H1 (cell line): Measurements from ENCODE around the gene ZC3HAV1. TPM values are rescaled to one million over a fixed set of nuclear protein-coding genes. Genes with fewer than 3 reads are reported as not detected.
"Not testable (repeated sequence)": the region's sequence is repeated elsewhere in the genome, so short reads cannot be mapped to it uniquely, and the experiment has no call there.

Source experiments
- CTCF ChIA-PET: fragments of 300-600 bp; sonication (Branson Sonifier 250); formaldehyde crosslinking; loops from one replicate; lab custom pipeline; 2021; ENCODE audit not compliant: partially characterized antibody; lab: Charles Lee
- POLR2A ChIA-PET: fragments of 300-600 bp; sonication (Branson Sonifier 250); formaldehyde crosslinking; loops from one replicate; lab custom pipeline; 2021; ENCODE audit warnings: inconsistent platforms; ENCODE audit not compliant: partially characterized antibody; lab: Charles Lee
- DNase-seq, 2 experiments: peaks; one replicate each; pipeline versions ENCODE4 v3.0.0 to v3.0.0-alpha.2; 2010 to 2022; ENCODE audit warnings: low spot score in 2 of 2, low read depth in 1 of 2, mixed read lengths in 1 of 2
- FAIRE-seq: peaks from 2 replicates; lab custom pipeline; 2011; peaks lifted over from hg19 to GRCh38; lab: Jason Lieb, UNC
- H2AFZ ChIP-seq: 2 replicates; pipeline ENCODE4 v1.8.1; 2012; ENCODE audit warnings: low read length, inconsistent platforms
- H2AK5ac ChIP-seq: 2 replicates; pipeline ENCODE4 v1.6.1; 2013; ENCODE audit warnings: low read depth, low read length
- H2BK120ac ChIP-seq: replicated peaks from 2 replicates; pipeline ENCODE3; 2013; ENCODE audit warnings: low read depth, low read length, inconsistent platforms
- H2BK12ac ChIP-seq: 2 replicates; pipeline ENCODE4 v1.6.1; 2013; ENCODE audit warnings: low read depth, low read length
- H2BK15ac ChIP-seq: 2 replicates; pipeline ENCODE4 v1.6.1; 2013; ENCODE audit warnings: low read length
- H2BK20ac ChIP-seq: 2 replicates; pipeline ENCODE4 v1.6.1; 2013; ENCODE audit warnings: low read length
- H2BK5ac ChIP-seq: 2 replicates; pipeline ENCODE4 v1.6.1; 2013; ENCODE audit warnings: low read depth, low read length
- H3K14ac ChIP-seq: 2 replicates; pipeline ENCODE4 v1.6.1; 2013; ENCODE audit warnings: inconsistent platforms; ENCODE audit not compliant: insufficient read length
- H3K18ac ChIP-seq: 2 replicates; pipeline ENCODE4 v1.6.1; 2013; ENCODE audit warnings: low read length; ENCODE audit errors: extremely low read depth
- H3K23ac ChIP-seq: 2 replicates; pipeline ENCODE4 v1.6.1; 2013; ENCODE audit warnings: inconsistent platforms; ENCODE audit not compliant: insufficient read length
- H3K23me2 ChIP-seq: 2 replicates; pipeline ENCODE4 v1.6.1; 2013; ENCODE audit warnings: low read depth, low read length
- H3K27ac ChIP-seq: 2 replicates; pipeline ENCODE4 v1.6.1; 2011; ENCODE audit warnings: low read depth, low read length, inconsistent platforms
- H3K27me3 ChIP-seq, 4 experiments: replicated peaks in 1 of 4; 1 replicate in 1 of 4; 2 replicates in 3 of 4; pipeline versions ENCODE4 v1.6.1 to v1.8.1; 2011 to 2013; ENCODE audit warnings: low read length in 3 of 4, mild to moderate bottlenecking in 3 of 4, inconsistent platforms in 2 of 4, mixed read lengths in 2 of 4, moderate library complexity in 1 of 4; ENCODE audit not compliant: control insufficient read depth in 3 of 4, insufficient read depth in 3 of 4; ENCODE audit errors: extremely low read depth in 1 of 4
- H3K36me3 ChIP-seq, 4 experiments: 2 replicates each; pipeline versions ENCODE4 v1.6.1 to v1.8.1; 2011 to 2013; ENCODE audit warnings: mild to moderate bottlenecking in 4 of 4, low read length in 3 of 4, moderate library complexity in 2 of 4, control low read depth in 1 of 4, inconsistent platforms in 1 of 4; ENCODE audit not compliant: insufficient read depth in 4 of 4, control insufficient read depth in 2 of 4
- H3K4ac ChIP-seq: replicated peaks from 2 replicates; pipeline ENCODE3; 2013; ENCODE audit warnings: low read length, low read depth, mixed read lengths, inconsistent platforms; ENCODE audit not compliant: insufficient read length
- H3K4me1 ChIP-seq, 4 experiments: replicated peaks in 1 of 4; 1 replicate in 1 of 4; 2 replicates in 3 of 4; pipeline versions ENCODE4 v1.6.1 to v1.8.1; 2011 to 2013; ENCODE audit warnings: low read length in 3 of 4, inconsistent platforms in 2 of 4, mixed read lengths in 1 of 4; ENCODE audit not compliant: insufficient read depth in 4 of 4, control insufficient read depth in 3 of 4
- H3K4me2 ChIP-seq, 2 experiments: 2 replicates each; pipeline versions ENCODE4 v1.6.1 to v1.8.1; 2011 to 2013; ENCODE audit warnings: low read depth in 2 of 2, low read length in 2 of 2, control low read depth in 1 of 2, inconsistent platforms in 1 of 2, mild to moderate bottlenecking in 1 of 2; ENCODE audit not compliant: insufficient read depth in 1 of 2
- H3K4me3 ChIP-seq, 4 experiments: fragments of 200-600, 300-600 bp in 1 of 4; sonication (generic), shearing (Covaris generic), sonication (Bioruptor Twin) in 1 of 4; 2 replicates each; pipeline versions ENCODE4 v1.5.1 to v1.8.1; 2011 to 2016; ENCODE audit warnings: low read length in 4 of 4, low read depth in 3 of 4, control low read depth in 2 of 4, inconsistent platforms in 2 of 4, mild to moderate bottlenecking in 2 of 4, mixed read lengths in 1 of 4, moderate library complexity in 1 of 4; ENCODE audit not compliant: insufficient read depth in 2 of 4; ENCODE audit errors: extremely low read depth in 1 of 4
- H3K56ac ChIP-seq: replicated peaks from 2 replicates; pipeline ENCODE3; 2013; ENCODE audit warnings: low read depth, mild to moderate bottlenecking, mixed read lengths, low read length, inconsistent platforms; ENCODE audit not compliant: insufficient read length
- H3K79me1 ChIP-seq: 2 replicates; pipeline ENCODE4 v1.6.1; 2013; ENCODE audit warnings: low read depth, low read length, control low read depth
- H3K79me2 ChIP-seq, 2 experiments: 2 replicates each; pipeline versions ENCODE4 v1.6.1 to v1.8.1; 2012 to 2013; ENCODE audit warnings: low read length in 2 of 2, mild to moderate bottlenecking in 2 of 2, inconsistent platforms in 1 of 2; ENCODE audit not compliant: insufficient read depth in 2 of 2, control insufficient read depth in 1 of 2
- H3K9ac ChIP-seq, 4 experiments: replicated peaks in 1 of 4; 1 replicate in 1 of 4; 2 replicates in 3 of 4; pipeline versions ENCODE4 v1.6.1 to v1.8.1; 2011 to 2013; ENCODE audit warnings: low read depth in 3 of 4, low read length in 3 of 4, control low read depth in 2 of 4, mild to moderate bottlenecking in 2 of 4, moderate library complexity in 2 of 4, inconsistent platforms in 1 of 4; ENCODE audit errors: extremely low read depth in 1 of 4
- H3K9me3 ChIP-seq, 2 experiments: 2 replicates each; pipeline versions ENCODE4 v1.6.1 to v1.8.1; 2012 to 2013; ENCODE audit warnings: mild to moderate bottlenecking in 2 of 2, moderate library complexity in 2 of 2, control low read depth in 1 of 2, inconsistent platforms in 1 of 2, low read depth in 1 of 2, low read length in 1 of 2, mixed read lengths in 1 of 2; ENCODE audit not compliant: insufficient read depth in 2 of 2
- H4K20me1 ChIP-seq, 2 experiments: replicated peaks in 1 of 2; 2 replicates each; pipeline versions ENCODE3 to v1.8.1; 2011 to 2013; ENCODE audit warnings: inconsistent platforms in 2 of 2, low read length in 2 of 2, mild to moderate bottlenecking in 1 of 2; ENCODE audit not compliant: insufficient read depth in 2 of 2, control insufficient read depth in 1 of 2
- H4K5ac ChIP-seq: 2 replicates; pipeline ENCODE4 v1.6.1; 2013; ENCODE audit warnings: low read length, low read depth, mixed read lengths, inconsistent platforms; ENCODE audit not compliant: insufficient read length
- H4K8ac ChIP-seq: 2 replicates; pipeline ENCODE4 v1.8.0; 2013; ENCODE audit warnings: mild to moderate bottlenecking, moderate library complexity, low read length, inconsistent platforms; ENCODE audit not compliant: insufficient read depth; ENCODE audit errors: extremely low read depth
- H4K91ac ChIP-seq: replicated peaks from 2 replicates; pipeline ENCODE3; 2013; ENCODE audit warnings: low read length, mixed read lengths, inconsistent platforms; ENCODE audit not compliant: insufficient read length
- CHD2 ChIP-seq: IDR thresholded peaks from 2 replicates; pipeline ENCODE4 v1.6.1; 2012; ENCODE audit warnings: low read length, improper control_type of control experiment
- GABPA ChIP-seq: IDR thresholded peaks from 2 replicates; pipeline ENCODE4 v1.6.1; 2011; ENCODE audit warnings: mild to moderate bottlenecking, low read length, moderate library complexity, borderline replicate concordance; ENCODE audit not compliant: insufficient read depth
- NRF1 ChIP-seq: IDR thresholded peaks from 2 replicates; pipeline ENCODE4 v1.6.1; 2011; ENCODE audit warnings: mild to moderate bottlenecking, low read depth, low read length, improper control_type of control experiment
- WGBS, 2 experiments: shearing (Covaris generic) in 1 of 2; methylation state at CpG; one replicate each; pipeline versions ENCODE4 v1.1.6 to v1.1.7; 2013 to 2015; ENCODE audit warnings: low lambda C conversion rate in 2 of 2, mixed read lengths in 2 of 2, inconsistent platforms in 1 of 2, low coverage in 1 of 2, missing lambda C conversion rate in 1 of 2; ENCODE audit not compliant: insufficient replicate concordance in 2 of 2, insufficient coverage in 1 of 2, insufficient read length in 1 of 2; ENCODE audit errors: extremely low coverage in 1 of 2, missing lambda C conversion rate in 1 of 2; 5-methylcytosine and 5-hydroxymethylcytosine counted together
- polyA plus RNA-seq, 7 experiments: library from polyadenylated mRNA; depleted of rRNA in 3 of 7; stranded (reverse) in 5 of 7; unstranded in 2 of 7; fragments of >200 nt in 5 of 7; fragments of 200-250 nt in 2 of 7; gene quantifications; 1 replicate in 5 of 7; 2 replicates in 1 of 7; 4 replicates in 1 of 7; pipeline versions ENCODE4 v1.2.1 to v1.2.3, GENCODE V29; 2011 to 2013; ENCODE audit warnings: missing spikeins in 2 of 7, mixed read lengths in 2 of 7
- total RNA-seq: library from RNA; stranded (reverse); fragmentation: NEBNext Ultra II Directional; extraction: Animal tissue kit (Norgen Biotek cat#: 25700); gene quantifications from 2 replicates; pipeline ENCODE4 v1.2.1, GENCODE V29; 2021
- TF ChIP-seq, protein P1 (sequence below), 3 experiments: IDR thresholded peaks; 1 replicate in 2 of 3; 2 replicates in 1 of 3; pipeline versions ENCODE4 v1.5.1 to v1.6.1; 2011; ENCODE audit warnings: low read length in 3 of 3, mild to moderate bottlenecking in 3 of 3, inconsistent platforms in 2 of 3, low read depth in 1 of 3, moderate library complexity in 1 of 3; ENCODE audit not compliant: insufficient read depth in 1 of 3; ENCODE audit errors: control extremely low read depth in 1 of 3

Gene ZC3HAV1
- total and polyA plus RNA-seq, 2 of the 8 experiments (the other 6 are each of a cell fraction or from before 2014, with no cell fraction given): 22.5 to 43.4 TPM

DNA sequence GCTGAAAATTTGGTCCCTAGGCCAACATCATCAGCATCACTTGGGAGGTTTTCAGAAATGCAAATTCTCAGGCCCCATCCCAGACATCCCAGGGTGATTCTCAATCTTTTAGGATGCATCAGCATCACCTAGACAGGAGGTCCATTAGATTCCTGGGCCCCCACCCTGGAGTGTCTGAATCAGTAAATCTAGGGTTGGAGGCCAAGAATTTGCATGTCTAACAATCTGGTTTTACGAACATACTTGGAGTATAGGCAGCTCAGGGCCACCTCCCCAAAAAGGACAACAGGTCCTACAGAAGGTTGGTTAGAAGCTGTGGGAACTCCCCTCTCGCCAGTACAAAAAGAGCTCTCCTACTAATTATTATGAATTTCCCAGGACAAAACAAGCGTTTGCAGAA lies 15.5 kb downstream of the ZC3HAV1 start (continued):
- TF ChIP-seq, protein P1, sequence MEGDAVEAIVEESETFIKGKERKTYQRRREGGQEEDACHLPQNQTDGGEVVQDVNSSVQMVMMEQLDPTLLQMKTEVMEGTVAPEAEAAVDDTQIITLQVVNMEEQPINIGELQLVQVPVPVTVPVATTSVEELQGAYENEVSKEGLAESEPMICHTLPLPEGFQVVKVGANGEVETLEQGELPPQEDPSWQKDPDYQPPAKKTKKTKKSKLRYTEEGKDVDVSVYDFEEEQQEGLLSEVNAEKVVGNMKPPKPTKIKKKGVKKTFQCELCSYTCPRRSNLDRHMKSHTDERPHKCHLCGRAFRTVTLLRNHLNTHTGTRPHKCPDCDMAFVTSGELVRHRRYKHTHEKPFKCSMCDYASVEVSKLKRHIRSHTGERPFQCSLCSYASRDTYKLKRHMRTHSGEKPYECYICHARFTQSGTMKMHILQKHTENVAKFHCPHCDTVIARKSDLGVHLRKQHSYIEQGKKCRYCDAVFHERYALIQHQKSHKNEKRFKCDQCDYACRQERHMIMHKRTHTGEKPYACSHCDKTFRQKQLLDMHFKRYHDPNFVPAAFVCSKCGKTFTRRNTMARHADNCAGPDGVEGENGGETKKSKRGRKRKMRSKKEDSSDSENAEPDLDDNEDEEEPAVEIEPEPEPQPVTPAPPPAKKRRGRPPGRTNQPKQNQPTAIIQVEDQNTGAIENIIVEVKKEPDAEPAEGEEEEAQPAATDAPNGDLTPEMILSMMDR (IDR thresholded peaks at IDR 0.05; ENCODE audit: control extremely low read depth in 1 of 3, insufficient read depth in 1 of 3, low read depth in 1 of 3, low read length in 3 of 3): no peak
- TF ChIP-seq CHD2: no peak
- no peak for TF ChIP-seq NRF1
- TF ChIP-seq GABPA: no peak

- not testable (repeated sequence) for H2BK5ac ChIP-seq, H3K23me2 ChIP-seq, H4K91ac ChIP-seq, H3K27ac ChIP-seq, H3K14ac ChIP-seq, H3K9ac ChIP-seq, H3K4me3 ChIP-seq, H3K79me1 ChIP-seq, FAIRE-seq, H2AFZ ChIP-seq, H3K36me3 ChIP-seq, H2BK12ac ChIP-seq, H4K8ac ChIP-seq, H2AK5ac ChIP-seq, DNase-seq, H2BK120ac ChIP-seq, H4K20me1 ChIP-seq, H2BK20ac ChIP-seq, H4K5ac ChIP-seq, H3K4ac ChIP-seq, H3K23ac ChIP-seq, H2BK15ac ChIP-seq, H3K9me3 ChIP-seq, H3K4me2 ChIP-seq, H3K56ac ChIP-seq, H3K18ac ChIP-seq, H3K27me3 ChIP-seq
- POLR2A ChIA-PET: interaction anchor here (1.1 to 1.5 kb wide), 2 partner anchors 21 to 40 kb away, joined by 3 to 4 read pairs; a partner anchor contains a TSS
- 80% methylated on average over 10 of the region's 10 CpGs; no CpG with 5 or more reads in 1 of the 2 experiments for whole genome bisulfite sequencing, 2 experiments
- Histone ChIP-seq H3K79me2 (peaks cover 0 to 10% of the 10 kb centered on the region in 2 experiments; a peak in 1 of 4 replicates), H3K4me1 (peaks cover 3 to 13% (median 12%) of the 10 kb centered on the region in 4 experiments)
- CTCF ChIA-PET: interaction anchor here (1.0 to 5.5 kb wide), 2 partner anchors 18 to 356 kb away, joined by 3 to 27 read pairs; no protein-coding TSS in a partner anchor
Measured at GRCh38 chr7:139093512-139093911, 16.0 kb downstream of the ZC3HAV1 start.
